WTC11 (cell line): ENCODE results near the gene AMOTL1. TPM values are rescaled to one million over a fixed set of nuclear protein-coding genes. Genes with fewer than 3 reads are reported as not detected.

Experiments used
- ATAC-seq: fragments of 200-7000 bp; cut with Tn5 transposase; 2 replicates; pipeline ENCODE4 v1.10.0; 2021; ENCODE audit warnings: mild to moderate bottlenecking, moderate library complexity
- CTCF ChIA-PET: fragments of 300-600 bp; sonication (Branson Sonifier 250); formaldehyde crosslinking; loops from one replicate; lab custom pipeline; 2021; ENCODE audit warnings: antibody characterized with exemption; lab: Charles Lee
- POLR2A ChIA-PET: fragments of 350-600 bp; sonication (Branson Sonifier 250); formaldehyde crosslinking; loops from one replicate; lab custom pipeline; 2021; ENCODE audit warnings: antibody characterized with exemption; lab: Charles Lee
- DNase-seq: peaks from one replicate; pipeline ENCODE4 v3.0.0; 2021; ENCODE audit warnings: low spot score
- H3K27ac Mint-ChIP-seq: 2 replicates; pipeline ENCODE4 v1.8.0; 2021; ENCODE audit warnings: mixed read lengths
- H3K27me3 Mint-ChIP-seq: 2 replicates; pipeline ENCODE4 v1.8.0; 2021; ENCODE audit warnings: low read depth, mild to moderate bottlenecking, moderate library complexity, mixed read lengths
- H3K36me3 Mint-ChIP-seq: 2 replicates; pipeline ENCODE4 v1.8.0; 2021; ENCODE audit warnings: mixed read lengths
- H3K4me1 Mint-ChIP-seq: 2 replicates; pipeline ENCODE4 v1.8.0; 2022; ENCODE audit warnings: mixed read lengths
- H3K4me3 Mint-ChIP-seq: 2 replicates; pipeline ENCODE4 v1.8.0; 2021; ENCODE audit warnings: mild to moderate bottlenecking, moderate library complexity, mixed read lengths
- H3K9me3 Mint-ChIP-seq: 2 replicates; pipeline ENCODE4 v1.8.0; 2021; ENCODE audit warnings: mixed read lengths
- AR ChIP-seq: fragments of 250-450 bp; sonication (Bioruptor Pico); IDR thresholded peaks from 2 replicates; pipeline ENCODE4 v1.9.0; 2021; ENCODE audit warnings: mild to moderate bottlenecking
- CBFB ChIP-seq: sonication (generic); formaldehyde crosslinking; IDR thresholded peaks from 2 replicates; pipeline ENCODE4 v1.8.1; 2022; ENCODE audit warnings: mild to moderate bottlenecking, low read depth, missing genetic modification reagents
- E2F4 ChIP-seq: sonication (generic); formaldehyde crosslinking; IDR thresholded peaks from 2 replicates; pipeline ENCODE4 v1.8.1; 2022; ENCODE audit warnings: low read depth, mild to moderate bottlenecking, moderate library complexity, missing genetic modification reagents, borderline replicate concordance
- ESRRA ChIP-seq: sonication (generic); formaldehyde crosslinking; IDR thresholded peaks from 2 replicates; pipeline ENCODE4 v1.8.1; 2022; ENCODE audit warnings: mild to moderate bottlenecking, missing genetic modification reagents, borderline replicate concordance
- HMGA2 ChIP-seq: fragments of 250-450 bp; sonication (Bioruptor Pico); IDR thresholded peaks from 2 replicates; pipeline ENCODE4 v1.4.0; 2021; ENCODE audit warnings: mild to moderate bottlenecking, moderate library complexity
- IRF1 ChIP-seq: sonication (generic); formaldehyde crosslinking; IDR thresholded peaks from 2 replicates; pipeline ENCODE4 v1.8.0; 2023; ENCODE audit warnings: missing genetic modification reagents
- JAZF1 ChIP-seq: fragments of 250-450 bp; sonication (Bioruptor Pico); IDR thresholded peaks from 2 replicates; pipeline ENCODE4 v1.9.0; 2021; ENCODE audit warnings: moderate library complexity, mild to moderate bottlenecking, inconsistent platforms
- JUN ChIP-seq: sonication (generic); formaldehyde crosslinking; IDR thresholded peaks from 2 replicates; pipeline ENCODE4 v1.8.0; 2023; ENCODE audit warnings: mild to moderate bottlenecking, missing genetic modification reagents
- MAX ChIP-seq: sonication (generic); formaldehyde crosslinking; IDR thresholded peaks from 2 replicates; pipeline ENCODE4 v1.8.0; 2022; ENCODE audit warnings: mild to moderate bottlenecking, missing genetic modification reagents
- PRDM15 ChIP-seq: sonication (generic); formaldehyde crosslinking; IDR thresholded peaks from 2 replicates; pipeline ENCODE4 v1.8.0; 2022; ENCODE audit warnings: missing genetic modification reagents
- PREB ChIP-seq: sonication (generic); formaldehyde crosslinking; IDR thresholded peaks from 2 replicates; pipeline ENCODE4 v1.8.1; 2022; ENCODE audit warnings: mild to moderate bottlenecking, missing genetic modification reagents, moderate library complexity, borderline replicate concordance
- RELA ChIP-seq: sonication (generic); formaldehyde crosslinking; IDR thresholded peaks from 2 replicates; pipeline ENCODE4 v1.8.1; 2022; ENCODE audit warnings: missing genetic modification reagents, mild to moderate bottlenecking, borderline replicate concordance
- SMAD3 ChIP-seq: sonication (generic); formaldehyde crosslinking; IDR thresholded peaks from 2 replicates; pipeline ENCODE4 v1.8.0; 2022; ENCODE audit warnings: missing genetic modification reagents, mild to moderate bottlenecking, borderline replicate concordance
- SOX15 ChIP-seq: fragments of 250-450 bp; sonication (Bioruptor Pico); IDR thresholded peaks from 2 replicates; pipeline ENCODE4 v1.9.0; 2021; ENCODE audit warnings: mild to moderate bottlenecking
- TCF7 ChIP-seq: sonication (generic); formaldehyde crosslinking; IDR thresholded peaks from 2 replicates; pipeline ENCODE4 v1.8.0; 2022; ENCODE audit warnings: mild to moderate bottlenecking, low read depth, missing genetic modification reagents, moderate library complexity
- TEAD4 ChIP-seq: sonication (generic); formaldehyde crosslinking; IDR thresholded peaks from 2 replicates; pipeline ENCODE4 v1.8.0; 2022; ENCODE audit warnings: mild to moderate bottlenecking, missing genetic modification reagents
- TP53 ChIP-seq: sonication (generic); formaldehyde crosslinking; IDR thresholded peaks from 2 replicates; pipeline ENCODE4 v1.8.1; 2023; ENCODE audit warnings: mild to moderate bottlenecking, missing genetic modification reagents
- ZMAT4 ChIP-seq: fragments of 250-450 bp; sonication (Bioruptor Pico); IDR thresholded peaks from 2 replicates; pipeline ENCODE4 v1.9.0; 2021; ENCODE audit warnings: mild to moderate bottlenecking
- ZNF425 ChIP-seq: fragments of 250-450 bp; sonication (Bioruptor Pico); conservative IDR thresholded peaks from 2 replicates; pipeline ENCODE4 v1.9.0; 2021; ENCODE audit warnings: mild to moderate bottlenecking
- total RNA-seq: library from RNA; stranded (reverse); gene quantifications from 3 replicates; pipeline ENCODE4 v1.2.3, GENCODE V29; 2021

Gene AMOTL1
- total RNA-seq, 1 experiment from 2014 or later, result 39.8 TPM

- H3K27ac Mint-ChIP-seq, result no peak overlapping the region
- ChIA-PET CTCF (no interaction called here), POLR2A (no interaction called here)
- H3K4me1 Mint-ChIP-seq, result peaks cover 5% of the 10 kb centered on the region
- no peaks in the 10 kb centered on the region for H3K9me3 Mint-ChIP-seq
- no peak overlapping the region for H3K4me3 Mint-ChIP-seq
- DNase-seq (no peak), ATAC-seq (no peak)
- no peak for TF ChIP-seq IRF1 (CRISPR knock-in tag)
- no peak for TF ChIP-seq SOX15 (CRISPR knock-in tag)
- no peaks in the 10 kb centered on the region for H3K27me3 Mint-ChIP-seq
- H3K36me3 Mint-ChIP-seq, result peaks cover 33% of the 10 kb centered on the region
Measured at GRCh38 chr11:94804874-94805273, 36.7 kb downstream of the AMOTL1 start.

- no peak for TF ChIP-seq TEAD4
- TF ChIP-seq ZMAT4 (CRISPR knock-in tag), result no peak
- TF ChIP-seq PREB, result no peak
- no peak for TF ChIP-seq E2F4
- no peak for TF ChIP-seq SOX15 (CRISPR knock-in tag)
- no peak for TF ChIP-seq JAZF1 (CRISPR knock-in tag)
- no peak for TF ChIP-seq PRDM15 (CRISPR knock-in tag)
- TF ChIP-seq RELA (CRISPR knock-in tag), result no peak
- TF ChIP-seq AR (CRISPR knock-in tag), result no peak
- no peak for TF ChIP-seq MAX (CRISPR knock-in tag)
- no peak for TF ChIP-seq HMGA2 (CRISPR knock-in tag)
- no peak for ATAC-seq
- ChIA-PET POLR2A (no interaction called here), CTCF (no interaction called here)
- H3K27ac Mint-ChIP-seq, result no peak overlapping the region
- no peak overlapping the region for H3K4me3 Mint-ChIP-seq
- H3K9me3 Mint-ChIP-seq, result no peaks in the 10 kb centered on the region
- DNase-seq, result no peak
- no peaks in the 10 kb centered on the region for H3K27me3 Mint-ChIP-seq
- H3K4me1 Mint-ChIP-seq, result peaks cover 17% of the 10 kb centered on the region
- peaks cover 24% of the 10 kb centered on the region for H3K36me3 Mint-ChIP-seq
Measured at GRCh38 chr11:94806014-94806413, 37.9 kb downstream of the AMOTL1 start.

GRCh38 chr11:94806419-94806818, 38.3 kb downstream of the AMOTL1 start:
- H3K27me3 Mint-ChIP-seq, result no peaks in the 10 kb centered on the region
- ATAC-seq (no peak), DNase-seq (no peak)
- H3K36me3 Mint-ChIP-seq, result peaks cover 20% of the 10 kb centered on the region
- peaks cover 17% of the 10 kb centered on the region for H3K4me1 Mint-ChIP-seq
- H3K4me3 Mint-ChIP-seq, result no peak overlapping the region
- ChIA-PET POLR2A (no interaction called here), CTCF (interaction anchor here (1.5 kb wide), 1 partner anchor 20 kb away, joined by 5 read pairs; no protein-coding TSS in a partner anchor)
- H3K27ac Mint-ChIP-seq, result no peak overlapping the region
- no peaks in the 10 kb centered on the region for H3K9me3 Mint-ChIP-seq
- TF ChIP-seq HMGA2 (CRISPR knock-in tag) (no peak), ZMAT4 (CRISPR knock-in tag) (no peak), ZNF425 (no peak), SMAD3 (no peak), TCF7 (CRISPR knock-in tag) (no peak), JUN (no peak), TP53 (no peak), CBFB (CRISPR knock-in tag) (no peak), ESRRA (CRISPR knock-in tag) (no peak)
